OCI-LY1 (cell line): Measurements from ENCODE around the gene NEMP1.

ENCODE experiments used
- H2AFZ ChIP-seq: fragments of 200-600 bp; sonication (generic), shearing (Covaris generic); 2 replicates; pipeline ENCODE4 v1.6.0; 2014; ENCODE audit warnings: antibody characterized with exemption, mild to moderate bottlenecking, low read length
- H3F3A ChIP-seq: fragments of 200-600 bp; sonication (generic), shearing (Covaris generic); 2 replicates; pipeline ENCODE4 v1.6.0; 2014; ENCODE audit warnings: mild to moderate bottlenecking, antibody characterized with exemption, low read length, moderate library complexity; ENCODE audit not compliant: insufficient read depth
- H3K27ac ChIP-seq: fragments of 200-600 bp; sonication (generic); 2 replicates; pipeline ENCODE4 v1.5.1; 2014; ENCODE audit warnings: low read length, mixed run types, mild to moderate bottlenecking, low read depth; ENCODE audit not compliant: poor library complexity, severe bottlenecking
- H3K27me3 ChIP-seq: fragments of 200-600 bp; sonication (generic); 2 replicates; pipeline ENCODE4 v1.6.0; 2014; ENCODE audit warnings: antibody characterized with exemption, mild to moderate bottlenecking, low read length, moderate library complexity; ENCODE audit not compliant: insufficient read depth
- H3K36me3 ChIP-seq: fragments of 200-600 bp; sonication (generic); 2 replicates; pipeline ENCODE4 v1.6.1; 2014; ENCODE audit warnings: mild to moderate bottlenecking, antibody characterized with exemption, low read length, moderate library complexity, mixed read lengths; ENCODE audit not compliant: insufficient read depth
- H3K4me1 ChIP-seq: fragments of 200-600 bp; sonication (generic); 2 replicates; pipeline ENCODE4 v1.5.1; 2014; ENCODE audit warnings: mild to moderate bottlenecking, low read length, moderate library complexity; ENCODE audit not compliant: insufficient read depth, severe bottlenecking
- H3K4me2 ChIP-seq: fragments of 200-600 bp; sonication (generic), shearing (Covaris generic); 2 replicates; pipeline ENCODE4 v1.6.1; 2014; ENCODE audit warnings: low read length
- H3K4me3 ChIP-seq: fragments of 200-600 bp; sonication (generic); 2 replicates; pipeline ENCODE4 v1.5.1; 2014; ENCODE audit warnings: low read length, low read depth, mild to moderate bottlenecking, mixed read lengths; ENCODE audit not compliant: poor library complexity, severe bottlenecking
- H3K79me2 ChIP-seq: fragments of 200-600 bp; shearing (Covaris generic); 2 replicates; pipeline ENCODE4 v1.6.1; 2016; ENCODE audit warnings: mixed run types, low read length, mixed read lengths; ENCODE audit not compliant: insufficient read depth
- H3K9ac ChIP-seq: fragments of 200-600 bp; sonication (generic), shearing (Covaris generic); 2 replicates; pipeline ENCODE4 v1.6.1; 2014; ENCODE audit warnings: mild to moderate bottlenecking, low read length, mixed read lengths
- H3K9me2 ChIP-seq: fragments of 200-600 bp; sonication (generic), shearing (Covaris generic); 2 replicates; pipeline ENCODE4 v1.6.1; 2014; ENCODE audit warnings: low read depth, mild to moderate bottlenecking, low read length, mixed read lengths
- H3K9me3 ChIP-seq: fragments of 200-600 bp; shearing (Covaris generic); 2 replicates; pipeline ENCODE4 v1.6.1; 2014; ENCODE audit warnings: low read length, mixed read lengths
- H4K20me1 ChIP-seq: fragments of 200-600 bp; sonication (generic), shearing (Covaris generic); 2 replicates; pipeline ENCODE4 v1.6.0; 2016; ENCODE audit warnings: mild to moderate bottlenecking, low read length; ENCODE audit not compliant: insufficient read depth
- EZH2 ChIP-seq: fragments of 200-600 bp; sonication (generic), shearing (Covaris generic); IDR thresholded peaks from 2 replicates; pipeline ENCODE4 v1.8.0; 2017; ENCODE audit warnings: borderline replicate concordance, mixed run types, mild to moderate bottlenecking, antibody characterized with exemption, low read length, moderate library complexity, mixed read lengths
- TF ChIP-seq, protein P1 (sequence below): fragments of 200-600 bp; sonication (generic), shearing (Covaris generic); IDR thresholded peaks from 2 replicates; pipeline ENCODE4 v1.5.1; 2017; ENCODE audit warnings: mild to moderate bottlenecking, antibody characterized with exemption, low read length, moderate library complexity, mixed read lengths

Gene NEMP1

DNA sequence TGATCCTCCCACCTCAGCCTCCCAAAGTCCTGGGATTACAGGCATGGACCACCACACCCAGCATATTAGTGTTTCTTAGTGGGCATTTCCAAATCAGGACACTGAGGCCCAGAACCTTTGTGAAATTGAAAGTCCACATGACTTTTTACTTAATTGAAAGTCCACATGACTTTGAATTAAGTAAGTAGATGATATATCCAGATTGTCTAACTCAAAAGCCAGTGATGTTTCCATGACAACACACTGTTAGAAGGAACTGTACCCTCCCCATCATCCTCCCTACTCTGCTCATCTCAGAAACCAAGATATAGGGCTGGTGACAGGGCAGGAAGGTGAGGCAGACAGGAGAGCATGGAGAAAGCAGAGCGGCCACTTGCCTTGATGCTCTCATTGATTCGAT is 35.9 kb downstream of the NEMP1 start:
- 0 out of 2 replicates have a peak, but pooled peaks cover 2% of the 10 kb centered on the region for H3K27me3 ChIP-seq
- H3K27ac ChIP-seq = no peak overlapping the region
- H2AFZ ChIP-seq = no peak overlapping the region
- no peaks in the 10 kb centered on the region for H3K4me1 ChIP-seq
- no peak for TF ChIP-seq EZH2
- TF ChIP-seq, protein P1, sequence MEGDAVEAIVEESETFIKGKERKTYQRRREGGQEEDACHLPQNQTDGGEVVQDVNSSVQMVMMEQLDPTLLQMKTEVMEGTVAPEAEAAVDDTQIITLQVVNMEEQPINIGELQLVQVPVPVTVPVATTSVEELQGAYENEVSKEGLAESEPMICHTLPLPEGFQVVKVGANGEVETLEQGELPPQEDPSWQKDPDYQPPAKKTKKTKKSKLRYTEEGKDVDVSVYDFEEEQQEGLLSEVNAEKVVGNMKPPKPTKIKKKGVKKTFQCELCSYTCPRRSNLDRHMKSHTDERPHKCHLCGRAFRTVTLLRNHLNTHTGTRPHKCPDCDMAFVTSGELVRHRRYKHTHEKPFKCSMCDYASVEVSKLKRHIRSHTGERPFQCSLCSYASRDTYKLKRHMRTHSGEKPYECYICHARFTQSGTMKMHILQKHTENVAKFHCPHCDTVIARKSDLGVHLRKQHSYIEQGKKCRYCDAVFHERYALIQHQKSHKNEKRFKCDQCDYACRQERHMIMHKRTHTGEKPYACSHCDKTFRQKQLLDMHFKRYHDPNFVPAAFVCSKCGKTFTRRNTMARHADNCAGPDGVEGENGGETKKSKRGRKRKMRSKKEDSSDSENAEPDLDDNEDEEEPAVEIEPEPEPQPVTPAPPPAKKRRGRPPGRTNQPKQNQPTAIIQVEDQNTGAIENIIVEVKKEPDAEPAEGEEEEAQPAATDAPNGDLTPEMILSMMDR = no peak
- no peak overlapping the region for H3K4me2 ChIP-seq
- H4K20me1 ChIP-seq = no peaks in the 10 kb centered on the region
- H3K9ac ChIP-seq = no peak overlapping the region
- H3K4me3 ChIP-seq = no peak overlapping the region
- no peaks in the 10 kb centered on the region for H3F3A ChIP-seq
- no peaks in the 10 kb centered on the region for H3K36me3 ChIP-seq
- H3K9me2 ChIP-seq = no peaks in the 10 kb centered on the region
- no peaks in the 10 kb centered on the region for H3K9me3 ChIP-seq
- H3K79me2 ChIP-seq = no peaks in the 10 kb centered on the region

DNA sequence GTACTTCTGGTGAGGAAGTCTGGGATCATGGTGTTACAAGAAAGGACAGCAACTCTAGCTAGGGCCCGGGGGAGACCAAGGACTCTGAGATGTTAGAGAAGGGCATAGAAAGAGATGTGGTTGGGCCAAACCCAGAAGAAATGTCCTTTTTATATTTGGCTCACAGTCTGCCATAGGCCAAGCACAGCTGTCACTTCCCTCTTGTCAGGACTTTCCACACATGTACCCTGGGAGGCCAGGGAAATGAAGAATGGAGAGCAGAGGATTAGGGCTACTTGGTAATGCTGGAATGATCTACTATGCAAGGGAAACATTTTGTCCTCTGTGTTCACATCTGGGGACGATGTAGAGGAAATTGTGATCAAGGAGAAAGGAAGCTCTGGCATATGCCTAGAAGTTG is 37.8 kb downstream of the NEMP1 start:
- Histone ChIP-seq H2AFZ (no peak overlapping the region), H3K27me3 (0 out of 2 replicates have a peak, but pooled peaks cover 12% of the 10 kb centered on the region), H3K36me3 (no peaks in the 10 kb centered on the region), H4K20me1 (no peaks in the 10 kb centered on the region), H3K4me3 (no peak overlapping the region), H3K9ac (no peak overlapping the region), H3F3A (no peaks in the 10 kb centered on the region), H3K9me3 (no peaks in the 10 kb centered on the region), H3K4me2 (no peak overlapping the region), H3K79me2 (no peaks in the 10 kb centered on the region), H3K4me1 (no peaks in the 10 kb centered on the region), H3K9me2 (no peaks in the 10 kb centered on the region), H3K27ac (no peak overlapping the region)
- no peak for TF ChIP-seq EZH2
- TF ChIP-seq, protein P1 = no peak

DNA sequence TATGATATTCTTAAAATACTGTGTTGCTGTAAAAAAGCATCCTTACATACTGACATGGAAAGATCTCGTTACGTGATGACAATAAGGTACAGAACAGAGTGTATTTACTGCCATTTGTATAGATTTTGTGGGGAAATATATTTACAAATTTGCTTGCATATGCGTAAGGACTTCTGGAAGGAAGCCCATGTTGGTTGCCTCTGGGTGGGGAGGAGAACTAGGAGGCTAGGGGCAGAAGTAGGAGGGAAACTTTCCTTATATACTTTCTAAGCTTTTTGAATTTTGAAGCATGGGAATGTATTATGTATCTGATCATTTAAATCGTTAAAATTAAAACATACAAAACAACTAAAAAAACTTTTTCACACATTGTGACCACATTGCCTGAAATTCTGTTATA is 38.4 kb downstream of the NEMP1 start:
- H2AFZ ChIP-seq = no peak overlapping the region
- H3K79me2 ChIP-seq = no peaks in the 10 kb centered on the region
- H3K27ac ChIP-seq = no peak overlapping the region
- H3K4me1 ChIP-seq = no peaks in the 10 kb centered on the region
- H3K9me2 ChIP-seq = no peaks in the 10 kb centered on the region
- no peaks in the 10 kb centered on the region for H3K9me3 ChIP-seq
- no peak for TF ChIP-seq EZH2
- TF ChIP-seq, protein P1 = no peak
- H3K36me3 ChIP-seq = no peaks in the 10 kb centered on the region
- no peaks in the 10 kb centered on the region for H4K20me1 ChIP-seq
- no peak overlapping the region for H3K4me3 ChIP-seq
- H3K27me3 ChIP-seq = 0 out of 2 replicates have a peak, but pooled peaks cover 12% of the 10 kb centered on the region
- no peak overlapping the region for H3K9ac ChIP-seq
- H3F3A ChIP-seq = no peaks in the 10 kb centered on the region
- no peak overlapping the region for H3K4me2 ChIP-seq
